Left ventricle myocardium inferior (tissue), 1 donor: ENCODE data around the gene ZNF423. TPM values are rescaled to one million over a fixed set of nuclear protein-coding genes. Genes with fewer than 3 reads are reported as not detected.

Source experiments
- DNase-seq: peaks from one replicate; pipeline ENCODE4 v3.0.0-alpha.2; 2020
- H3K27ac ChIP-seq: fragments of 200-600 bp; replicated peaks from 2 replicates; pipeline ENCODE4 v1.8.0; 2021
- H3K27me3 ChIP-seq: fragments of 200-600 bp; 2 replicates; pipeline ENCODE4 v1.8.0; 2021; ENCODE audit warnings: low read depth
- H3K36me3 ChIP-seq: fragments of 200-600 bp; 2 replicates; pipeline ENCODE4 v1.8.0; 2021
- H3K4me1 ChIP-seq: fragments of 200-600 bp; 2 replicates; pipeline ENCODE4 v1.8.0; 2021
- H3K4me3 ChIP-seq: fragments of 200-600 bp; 2 replicates; pipeline ENCODE4 v1.8.0; 2021; ENCODE audit warnings: mild to moderate bottlenecking, moderate library complexity
- H3K9me3 ChIP-seq: fragments of 200-600 bp; replicated peaks from 2 replicates; pipeline ENCODE4 v1.8.0; 2021
- intact Hi-C: fragments of 100-400 bp; cut with micrococcal nuclease; formaldehyde crosslinking; loops from one replicate; pipeline ENCODE4 v1.11.0; 2022
- total RNA-seq: library from RNA; stranded (reverse); fragmentation: NEBNext Ultra II Directional; extraction: Animal tissue kit (Norgen Biotek cat#: 25700); gene quantifications from one replicate; pipeline ENCODE4 v1.2.1, GENCODE V29; 2021
- TF ChIP-seq, protein P1 (sequence below): fragments of 200-600 bp; IDR thresholded peaks from 2 replicates; pipeline ENCODE4 v1.8.0; 2021; ENCODE audit warnings: antibody characterized with exemption, mild to moderate bottlenecking, borderline replicate concordance
- donor health status: DM: no; HTN: yes; CAD: no; lungs with severe emphysema.

The ZNF423 gene
- total RNA-seq, 1 donor from 2014 or later, result 8.6 TPM

- Histone ChIP-seq H3K27ac (no peak overlapping the region), H3K9me3 (no peaks in the 10 kb centered on the region), H3K36me3 (no peaks in the 10 kb centered on the region), H3K4me1 (peaks cover 3% of the 10 kb centered on the region), H3K27me3 (peaks cover 18% of the 10 kb centered on the region), H3K4me3 (no peak overlapping the region)
- intact Hi-C loops, result no loop called here
- DNase-seq, result no peak
- TF ChIP-seq, protein P1, sequence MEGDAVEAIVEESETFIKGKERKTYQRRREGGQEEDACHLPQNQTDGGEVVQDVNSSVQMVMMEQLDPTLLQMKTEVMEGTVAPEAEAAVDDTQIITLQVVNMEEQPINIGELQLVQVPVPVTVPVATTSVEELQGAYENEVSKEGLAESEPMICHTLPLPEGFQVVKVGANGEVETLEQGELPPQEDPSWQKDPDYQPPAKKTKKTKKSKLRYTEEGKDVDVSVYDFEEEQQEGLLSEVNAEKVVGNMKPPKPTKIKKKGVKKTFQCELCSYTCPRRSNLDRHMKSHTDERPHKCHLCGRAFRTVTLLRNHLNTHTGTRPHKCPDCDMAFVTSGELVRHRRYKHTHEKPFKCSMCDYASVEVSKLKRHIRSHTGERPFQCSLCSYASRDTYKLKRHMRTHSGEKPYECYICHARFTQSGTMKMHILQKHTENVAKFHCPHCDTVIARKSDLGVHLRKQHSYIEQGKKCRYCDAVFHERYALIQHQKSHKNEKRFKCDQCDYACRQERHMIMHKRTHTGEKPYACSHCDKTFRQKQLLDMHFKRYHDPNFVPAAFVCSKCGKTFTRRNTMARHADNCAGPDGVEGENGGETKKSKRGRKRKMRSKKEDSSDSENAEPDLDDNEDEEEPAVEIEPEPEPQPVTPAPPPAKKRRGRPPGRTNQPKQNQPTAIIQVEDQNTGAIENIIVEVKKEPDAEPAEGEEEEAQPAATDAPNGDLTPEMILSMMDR, result no peak
Measured at GRCh38 chr16:49539758-49540157, 316.2 kb downstream of the ZNF423 start.

- TF ChIP-seq, protein P1, result no peak
- Histone ChIP-seq H3K9me3 (no peaks in the 10 kb centered on the region), H3K36me3 (no peaks in the 10 kb centered on the region), H3K27me3 (peaks cover 18% of the 10 kb centered on the region), H3K4me1 (peaks cover 3% of the 10 kb centered on the region), H3K27ac (no peak overlapping the region), H3K4me3 (no peak overlapping the region)
- DNase-seq, result no peak
- intact Hi-C loops, result no loop called here
Measured at GRCh38 chr16:49537924-49538459, 317.9 kb downstream of the ZNF423 start.

GRCh38 chr16:49534901-49535610 is 320.9 kb downstream of the ZNF423 start:
- no peaks in the 10 kb centered on the region for H3K36me3 ChIP-seq
- H3K9me3 ChIP-seq, result no peaks in the 10 kb centered on the region
- intact Hi-C loops, result no loop called here
- no peak overlapping the region for H3K4me3 ChIP-seq
- peaks cover 8% of the 10 kb centered on the region for H3K4me1 ChIP-seq
- DNase-seq, result no peak
- no peak overlapping the region for H3K27ac ChIP-seq
- TF ChIP-seq, protein P1, result no peak
- peaks cover 11% of the 10 kb centered on the region for H3K27me3 ChIP-seq

GRCh38 chr16:49533422-49533821 is 322.5 kb downstream of the ZNF423 start:
- no peak overlapping the region for H3K4me3 ChIP-seq
- H3K9me3 ChIP-seq, result no peaks in the 10 kb centered on the region
- H3K27me3 ChIP-seq, result peaks cover 16% of the 10 kb centered on the region
- TF ChIP-seq, protein P1, result no peak
- DNase-seq, result no peak
- peaks cover 5% of the 10 kb centered on the region for H3K4me1 ChIP-seq
- H3K36me3 ChIP-seq, result no peaks in the 10 kb centered on the region
- intact Hi-C loops, result no loop called here
- H3K27ac ChIP-seq, result no peak overlapping the region

GRCh38 chr16:49532873-49533272 is 323.0 kb downstream of the ZNF423 start:
- Histone ChIP-seq H3K27me3 (peaks cover 10% of the 10 kb centered on the region), H3K36me3 (no peaks in the 10 kb centered on the region), H3K4me1 (peaks cover 5% of the 10 kb centered on the region), H3K27ac (no peak overlapping the region), H3K4me3 (no peak overlapping the region), H3K9me3 (no peaks in the 10 kb centered on the region)
- DNase-seq, result no peak
- TF ChIP-seq, protein P1, result no peak
- intact Hi-C loops, result no loop called here
